AG04450 (cell line): ENCODE measurements around the gene ZCCHC24. TPM values are rescaled to one million over a fixed set of nuclear protein-coding genes. Genes with fewer than 3 reads are reported as not detected.
A peak's percentile ranks its signal among the peaks of the same experiment; 100 is the strongest.

Experiments used
- CTCF ChIA-PET: fragments of 300-600, 350-600 bp; formaldehyde crosslinking; extraction: SDS; loops from one replicate; lab custom pipeline; 2022; ENCODE audit warnings: antibody characterized with exemption, inconsistent platforms; lab: Charles Lee
- POLR2A ChIA-PET: fragments of 350-600 bp; formaldehyde crosslinking; extraction: SDS; loops from one replicate; lab custom pipeline; 2021; ENCODE audit warnings: antibody characterized with exemption, inconsistent platforms; lab: Yijun Ruan, JAX
- DNase-seq: peaks from one replicate; pipeline ENCODE4 v3.0.0-alpha.2; 2011; ENCODE audit warnings: low read depth, low spot score
- H3K27ac ChIP-seq: one replicate; pipeline ENCODE4 v1.5.1; 2012; ENCODE audit warnings: low read depth, low read length, control low read depth
- H3K27me3 ChIP-seq: one replicate; pipeline ENCODE4 v1.6.0; 2012; ENCODE audit warnings: low read length; ENCODE audit not compliant: control insufficient read depth, insufficient read depth
- H3K4me3 ChIP-seq: 2 replicates; pipeline ENCODE4 v1.5.1; 2011; ENCODE audit warnings: mild to moderate bottlenecking, low read depth, low read length, control low read depth
- H3K9me3 ChIP-seq: 2 replicates; pipeline ENCODE4 v1.5.1; 2012; ENCODE audit warnings: low read length; ENCODE audit not compliant: control insufficient read depth, insufficient read depth
- polyA plus RNA-seq: library from polyadenylated mRNA; depleted of rRNA; stranded (reverse); fragments of >200 nt; gene quantifications from 2 replicates; pipeline ENCODE4 v1.2.3, GENCODE V29; 2011
- TF ChIP-seq, protein P1 (sequence below): IDR thresholded peaks from 2 replicates; pipeline ENCODE4 v1.5.1; 2011; ENCODE audit warnings: low read depth, low read length, control low read depth, inconsistent platforms

ZCCHC24 gene
- polyA plus RNA-seq, 1 experiment: 37.4 TPM

DNA sequence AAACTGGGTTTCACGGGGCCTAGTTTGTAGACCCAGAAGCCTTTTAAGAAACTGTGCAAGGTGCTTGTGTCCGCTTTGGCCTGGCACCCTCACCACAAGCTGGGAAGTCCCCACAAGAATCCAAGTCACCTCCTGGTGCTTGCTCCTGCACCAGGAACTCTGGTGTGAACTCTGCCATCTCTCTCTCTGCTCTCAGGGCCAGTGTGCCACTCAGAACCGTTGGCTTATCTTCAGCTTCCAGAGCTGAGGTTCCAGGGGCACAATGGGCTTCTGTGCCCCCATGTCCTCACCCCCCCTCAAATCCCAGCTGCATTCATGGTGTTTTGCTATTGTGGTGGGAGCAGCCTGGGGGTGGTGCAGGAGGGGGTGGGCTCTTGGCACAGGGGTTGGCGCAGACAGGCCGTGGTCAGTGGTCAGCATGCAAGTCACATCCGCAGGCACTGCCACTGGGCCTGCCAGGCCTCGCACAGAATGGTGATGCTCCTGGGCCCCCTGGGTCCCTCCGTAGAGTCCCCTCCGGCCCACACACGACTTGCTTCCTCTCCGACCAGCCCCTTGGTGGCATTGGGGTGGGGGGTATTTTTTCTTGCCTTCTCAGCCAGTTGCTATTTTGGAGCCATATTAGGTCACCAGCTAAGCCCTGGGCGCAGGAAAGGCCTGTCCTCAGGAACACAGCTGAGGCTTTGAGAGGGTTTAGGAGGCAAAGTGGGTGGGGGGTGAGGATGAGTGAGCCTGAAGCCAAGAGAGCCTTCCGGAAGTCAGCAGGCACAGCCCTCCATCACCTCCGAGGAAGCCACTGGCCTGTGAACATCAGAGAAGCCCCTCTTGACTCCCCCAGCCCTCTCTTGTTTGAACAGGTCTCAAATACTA, 3.0 kb downstream of the ZCCHC24 start:
- POLR2A ChIA-PET: interaction anchor here (0.6 kb wide), 1 partner anchor 83 kb away, joined by 4 read pairs; no protein-coding TSS in a partner anchor
- H3K27me3 ChIP-seq: no peaks in the 10 kb centered on the region
- no peak for DNase-seq
- H3K9me3 ChIP-seq: no peaks in the 10 kb centered on the region
- no peak overlapping the region for H3K27ac ChIP-seq
- TF ChIP-seq, protein P1, sequence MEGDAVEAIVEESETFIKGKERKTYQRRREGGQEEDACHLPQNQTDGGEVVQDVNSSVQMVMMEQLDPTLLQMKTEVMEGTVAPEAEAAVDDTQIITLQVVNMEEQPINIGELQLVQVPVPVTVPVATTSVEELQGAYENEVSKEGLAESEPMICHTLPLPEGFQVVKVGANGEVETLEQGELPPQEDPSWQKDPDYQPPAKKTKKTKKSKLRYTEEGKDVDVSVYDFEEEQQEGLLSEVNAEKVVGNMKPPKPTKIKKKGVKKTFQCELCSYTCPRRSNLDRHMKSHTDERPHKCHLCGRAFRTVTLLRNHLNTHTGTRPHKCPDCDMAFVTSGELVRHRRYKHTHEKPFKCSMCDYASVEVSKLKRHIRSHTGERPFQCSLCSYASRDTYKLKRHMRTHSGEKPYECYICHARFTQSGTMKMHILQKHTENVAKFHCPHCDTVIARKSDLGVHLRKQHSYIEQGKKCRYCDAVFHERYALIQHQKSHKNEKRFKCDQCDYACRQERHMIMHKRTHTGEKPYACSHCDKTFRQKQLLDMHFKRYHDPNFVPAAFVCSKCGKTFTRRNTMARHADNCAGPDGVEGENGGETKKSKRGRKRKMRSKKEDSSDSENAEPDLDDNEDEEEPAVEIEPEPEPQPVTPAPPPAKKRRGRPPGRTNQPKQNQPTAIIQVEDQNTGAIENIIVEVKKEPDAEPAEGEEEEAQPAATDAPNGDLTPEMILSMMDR: no peak
- CTCF ChIA-PET: no interaction called here
- H3K4me3 ChIP-seq: peak overlapping the region; percentile 90

DNA sequence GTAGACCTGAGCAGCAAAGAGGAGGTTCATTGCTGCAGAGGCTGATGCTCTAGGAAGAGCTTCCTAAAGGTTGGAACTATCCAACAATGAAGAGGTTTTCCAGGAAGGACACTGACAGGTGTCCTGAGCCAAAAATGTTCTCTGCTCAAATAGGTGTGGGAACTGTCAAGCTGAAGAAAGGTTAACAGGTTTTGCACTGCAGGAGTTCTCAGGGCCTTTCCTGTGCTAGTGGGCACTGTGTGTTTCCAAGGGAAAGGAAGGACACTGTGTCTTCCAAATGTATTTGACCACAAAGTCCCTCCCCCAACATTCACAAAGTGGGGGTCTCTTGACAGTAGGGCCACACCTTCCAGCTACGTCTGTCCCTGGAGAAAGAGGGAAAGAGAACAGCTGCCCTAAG, 4.0 kb downstream of the ZCCHC24 start:
- H3K27ac ChIP-seq: peak overlapping the region; percentile 70
- CTCF ChIA-PET: interaction anchor here (0.5 to 1.5 kb wide), 3 partner anchors 26 to 66 kb away, joined by 3 to 8 read pairs (median 3); no protein-coding TSS in a partner anchor
- no peak for DNase-seq
- TF ChIP-seq, protein P1: no peak
- POLR2A ChIA-PET: interaction anchor here (0.8 to 1.5 kb wide), 3 partner anchors 17 to 42 kb away, joined by 4 to 7 read pairs (median 4); no protein-coding TSS in a partner anchor
- no peaks in the 10 kb centered on the region for H3K9me3 ChIP-seq
- H3K27me3 ChIP-seq: no peaks in the 10 kb centered on the region
- H3K4me3 ChIP-seq: no peak overlapping the region

- CTCF ChIA-PET: interaction anchor here (1.5 kb wide), 1 partner anchor 34 kb away, joined by 3 read pairs; no protein-coding TSS in a partner anchor
- no peaks in the 10 kb centered on the region for H3K9me3 ChIP-seq
- no peaks in the 10 kb centered on the region for H3K27me3 ChIP-seq
- TF ChIP-seq, protein P1: no peak
- H3K27ac ChIP-seq: peak overlapping the region; percentile 70
- H3K4me3 ChIP-seq: peak overlapping the region; percentile 10
- DNase-seq: no peak
- POLR2A ChIA-PET: interaction anchor here (0.8 to 1.5 kb wide), 3 partner anchors 15 to 41 kb away, joined by 4 to 7 read pairs (median 4); no protein-coding TSS in a partner anchor
Observed at GRCh38 chr10:79440281-79440680, 5.1 kb downstream of the ZCCHC24 start.

DNA sequence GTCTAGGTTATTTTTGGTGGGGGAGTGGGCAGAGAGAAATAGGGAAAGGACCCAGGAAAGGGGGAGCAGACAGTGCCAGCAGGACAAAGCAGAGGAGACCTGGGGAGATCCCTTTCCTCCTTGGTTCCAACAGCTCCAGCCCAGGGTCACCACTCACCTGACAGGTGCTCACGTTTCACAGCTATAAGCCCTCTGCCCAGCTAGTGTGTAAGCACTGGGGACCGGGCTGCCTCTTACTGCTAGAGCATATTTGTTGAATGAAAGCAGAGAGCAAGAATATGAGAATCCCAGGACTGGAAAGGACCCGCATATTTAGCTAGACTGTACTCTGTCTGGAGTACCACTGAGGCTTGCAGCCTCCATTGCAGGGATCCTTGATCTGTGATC, 6.7 kb downstream of the ZCCHC24 start:
- H3K27ac ChIP-seq: no peak overlapping the region
- ChIA-PET CTCF (interaction anchor here (1.4 kb wide), 1 partner anchor 64 kb away, joined by 5 read pairs; no protein-coding TSS in a partner anchor), POLR2A (no interaction called here)
- TF ChIP-seq, protein P1: no peak
- no peaks in the 10 kb centered on the region for H3K27me3 ChIP-seq
- no peaks in the 10 kb centered on the region for H3K9me3 ChIP-seq
- DNase-seq: no peak
- no peak overlapping the region for H3K4me3 ChIP-seq
